GM18505 (cell line): Measurements from ENCODE around the gene PPP1R13B.

ENCODE experiments used
- ATAC-seq: cut with Tn5 transposase; IDR thresholded peaks from one replicate; pipeline ENCODE4 v1.9.1; 2021; ENCODE audit not compliant: unreplicated experiment
- POLR2A ChIP-seq: IDR thresholded peaks from 4 replicates; pipeline ENCODE4 v1.6.1; 2011; ENCODE audit warnings: borderline replicate concordance; ENCODE audit not compliant: insufficient read depth, insufficient read length; ENCODE audit errors: extremely low read depth

Gene PPP1R13B

DNA sequence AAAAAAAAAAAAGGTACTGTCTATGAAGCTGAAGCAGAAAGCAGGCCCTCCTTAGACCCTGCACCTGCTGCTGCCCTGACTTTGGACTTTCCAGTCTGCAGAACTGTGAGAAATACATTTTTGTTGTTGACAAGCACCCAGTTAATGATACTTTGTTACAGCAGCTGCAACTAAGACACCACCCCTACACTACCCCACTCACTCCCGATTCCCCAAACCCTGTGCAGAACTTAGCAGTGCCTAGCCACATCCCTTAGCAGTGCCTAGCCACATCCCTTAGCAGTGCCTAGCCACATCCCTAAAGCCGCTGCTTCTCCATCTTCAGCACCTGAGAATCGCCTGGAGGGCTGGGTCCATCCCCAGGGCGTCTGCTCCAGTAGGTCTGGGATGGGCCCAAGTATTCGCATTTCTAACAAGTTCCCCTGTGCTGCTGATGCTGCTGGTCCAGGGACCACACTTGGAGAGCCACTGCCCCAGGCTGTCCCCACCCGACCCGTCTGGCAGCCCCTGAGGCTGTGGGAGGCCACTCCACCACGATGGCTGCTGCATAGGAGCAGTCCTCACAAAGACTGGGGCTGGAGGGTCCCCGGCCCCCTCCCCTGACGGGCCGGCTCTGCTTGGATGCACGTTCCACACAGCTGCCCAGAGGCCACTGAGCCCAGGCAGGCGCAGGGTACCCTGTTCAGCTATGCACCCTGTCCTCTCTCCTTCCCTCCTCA lies 10.8 kb upstream of the PPP1R13B start:
- TF ChIP-seq POLR2A: no peak
- no peak for ATAC-seq

DNA sequence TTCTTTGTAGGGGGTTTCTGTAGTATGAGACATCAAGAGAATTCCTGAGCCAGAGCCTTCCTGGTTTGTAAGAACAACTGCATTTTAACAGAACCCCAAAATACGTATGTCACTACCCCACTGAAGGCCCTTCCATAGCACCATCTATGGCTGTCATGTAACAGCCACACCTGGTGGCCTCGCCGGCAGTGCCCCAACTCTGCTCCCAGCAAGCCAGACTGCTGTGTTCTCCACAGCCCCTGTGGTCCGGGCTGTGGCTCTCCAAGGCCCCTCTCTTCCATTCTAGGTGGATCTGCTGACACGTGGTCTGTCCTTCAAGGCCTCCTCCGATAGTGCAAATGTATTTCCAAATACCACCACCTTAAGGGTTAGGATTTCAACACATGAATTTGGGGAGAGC lies 9.9 kb upstream of the PPP1R13B start:
- TF ChIP-seq POLR2A: no peak

DNA sequence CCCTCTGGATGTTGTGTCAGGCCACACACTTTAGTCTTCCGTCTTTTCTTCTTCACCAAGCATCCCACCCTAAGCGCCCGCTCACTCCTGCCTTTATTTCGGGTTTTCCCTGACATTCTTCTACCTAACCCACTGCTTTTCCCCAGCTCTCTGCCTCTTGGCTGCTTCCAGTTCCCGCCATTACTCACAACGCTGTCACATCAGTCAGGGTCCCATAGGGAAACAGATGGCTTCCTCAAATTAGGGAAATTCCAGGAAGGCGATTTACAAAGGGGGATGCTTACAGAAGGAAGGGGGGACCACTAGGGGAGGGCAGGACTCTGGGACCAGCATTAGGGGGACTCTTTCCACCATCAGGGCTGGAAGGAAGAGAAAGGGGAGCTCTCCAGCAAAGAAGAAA lies 9.2 kb upstream of the PPP1R13B start:
- no peak for TF ChIP-seq POLR2A

More for the DNA sequence above, 9.9 kb upstream of the PPP1R13B start:
- no peak for ATAC-seq

DNA sequence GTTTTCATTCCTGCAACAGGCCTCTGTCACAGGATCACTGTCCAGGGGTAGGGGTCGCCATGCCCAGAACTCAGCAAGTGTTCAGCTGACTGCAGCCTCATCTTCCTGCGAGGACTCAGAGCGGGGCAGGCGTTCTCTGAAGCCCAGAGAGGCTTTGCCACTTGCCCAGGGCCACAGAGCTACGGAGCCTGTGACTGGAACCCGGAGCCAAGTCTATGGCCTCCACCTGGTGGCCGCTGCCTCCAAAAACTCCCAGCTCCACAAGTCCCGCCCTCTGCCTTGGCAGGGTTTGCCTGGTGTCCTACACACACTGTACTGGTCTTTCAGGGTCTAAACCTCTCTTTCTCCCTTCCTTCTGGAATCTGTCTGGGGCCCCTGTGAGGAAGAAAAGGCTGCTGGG lies 8.7 kb upstream of the PPP1R13B start:
- no peak for ATAC-seq
- TF ChIP-seq POLR2A: no peak

More for the DNA sequence above, 9.2 kb upstream of the PPP1R13B start:
- ATAC-seq: no peak

DNA sequence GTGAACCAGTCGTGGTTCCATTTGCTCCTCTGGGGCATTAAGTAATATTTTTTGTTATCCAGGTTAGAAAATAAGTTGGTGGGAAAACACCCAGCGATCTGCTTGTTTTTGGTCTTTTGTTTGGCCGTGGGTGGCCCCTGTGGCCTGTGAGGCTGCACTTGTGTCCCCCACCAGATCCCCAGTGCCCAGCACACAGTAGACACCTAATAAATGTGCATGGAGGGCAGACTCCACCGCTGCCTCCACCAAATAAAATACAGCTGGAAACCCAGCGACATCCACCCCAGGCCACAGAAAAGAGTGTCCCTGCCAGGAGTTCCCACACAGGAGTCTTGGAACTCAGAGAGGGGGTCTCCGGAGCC lies 8.3 kb upstream of the PPP1R13B start:
- no peak for TF ChIP-seq POLR2A
- no peak for ATAC-seq

DNA sequence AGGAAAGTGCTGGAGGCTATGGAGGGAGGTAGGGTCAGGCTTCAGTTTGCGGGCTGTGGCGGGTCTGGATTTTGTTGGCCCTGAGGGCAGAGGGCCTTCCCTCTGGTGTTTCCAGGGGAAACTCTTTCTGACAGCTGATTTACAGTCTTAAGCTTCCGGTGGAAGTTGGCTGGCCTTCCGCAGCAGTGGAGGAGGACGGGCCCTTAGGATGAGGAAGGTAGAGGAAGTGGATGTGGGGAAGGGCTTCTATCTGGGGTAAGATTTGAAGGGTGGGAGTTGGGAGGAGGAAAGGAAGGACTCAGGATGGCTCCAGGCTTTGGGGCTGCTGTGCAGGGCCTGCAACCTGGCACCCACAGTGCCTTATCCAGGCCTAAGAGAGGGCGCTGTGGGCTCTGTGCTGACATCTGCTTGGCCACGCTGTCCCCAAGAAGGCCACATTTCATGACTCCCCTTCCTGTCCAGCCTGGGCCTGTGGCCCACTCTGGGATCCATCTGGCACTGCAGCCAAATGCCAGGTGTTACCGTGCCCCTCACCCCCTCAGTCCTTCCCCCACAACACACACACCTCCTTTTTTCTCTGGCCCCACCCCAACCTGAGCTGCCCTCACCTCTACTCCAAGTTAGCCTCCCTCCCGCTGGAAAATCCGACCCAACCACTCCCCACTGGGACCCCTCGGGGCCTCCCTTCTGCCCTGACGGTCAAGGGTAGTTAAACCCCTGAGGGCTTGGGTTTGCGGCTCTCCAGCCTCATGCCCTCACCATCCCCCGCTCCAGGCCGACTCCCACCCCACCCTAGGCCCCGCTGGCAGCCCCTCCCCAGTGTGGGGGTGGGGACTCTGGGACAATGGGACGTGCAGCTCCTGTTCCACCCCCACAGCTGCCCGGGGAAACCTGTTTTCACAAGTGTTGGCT lies 7.7 kb upstream of the PPP1R13B start:
- no peak for TF ChIP-seq POLR2A
- ATAC-seq: no peak

DNA sequence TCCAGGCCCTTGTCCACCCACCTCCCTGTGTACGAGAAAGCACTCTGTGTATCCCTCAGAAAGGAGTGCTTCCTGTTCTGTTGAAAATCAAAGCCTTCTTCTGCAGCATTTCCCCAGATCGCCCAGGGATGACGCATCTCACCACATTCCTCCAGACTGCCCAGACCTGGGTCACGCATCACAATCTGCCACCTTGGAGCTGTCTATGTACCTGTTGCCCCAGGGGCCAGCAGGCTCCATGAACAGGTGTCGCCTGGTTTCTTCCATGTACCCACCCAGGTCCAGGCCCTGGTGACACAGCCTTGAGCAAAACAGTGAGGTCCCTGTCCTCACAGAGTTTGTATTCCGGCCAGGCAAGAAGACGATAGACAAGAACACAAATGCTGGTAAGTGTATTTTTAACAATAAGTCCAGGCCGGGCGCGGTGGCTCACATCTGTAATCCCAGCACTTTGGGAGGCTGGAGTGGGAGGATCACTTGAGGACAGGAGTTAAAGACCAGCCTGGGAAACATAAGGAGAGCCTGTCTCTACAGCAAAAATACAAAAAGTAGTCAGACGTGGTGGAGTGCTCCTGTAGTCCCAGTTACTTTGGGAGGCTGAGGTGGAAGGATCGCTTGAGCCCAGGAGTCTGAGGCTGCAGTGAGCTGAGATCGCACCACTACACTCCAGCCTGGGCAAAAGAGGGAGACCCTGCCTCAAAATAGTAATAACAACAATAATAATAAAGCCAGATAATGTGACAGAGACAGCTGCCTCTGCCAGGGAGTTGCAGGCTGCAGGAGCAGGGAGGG lies 6.8 kb upstream of the PPP1R13B start:
- no peak for TF ChIP-seq POLR2A
- no peak for ATAC-seq

DNA sequence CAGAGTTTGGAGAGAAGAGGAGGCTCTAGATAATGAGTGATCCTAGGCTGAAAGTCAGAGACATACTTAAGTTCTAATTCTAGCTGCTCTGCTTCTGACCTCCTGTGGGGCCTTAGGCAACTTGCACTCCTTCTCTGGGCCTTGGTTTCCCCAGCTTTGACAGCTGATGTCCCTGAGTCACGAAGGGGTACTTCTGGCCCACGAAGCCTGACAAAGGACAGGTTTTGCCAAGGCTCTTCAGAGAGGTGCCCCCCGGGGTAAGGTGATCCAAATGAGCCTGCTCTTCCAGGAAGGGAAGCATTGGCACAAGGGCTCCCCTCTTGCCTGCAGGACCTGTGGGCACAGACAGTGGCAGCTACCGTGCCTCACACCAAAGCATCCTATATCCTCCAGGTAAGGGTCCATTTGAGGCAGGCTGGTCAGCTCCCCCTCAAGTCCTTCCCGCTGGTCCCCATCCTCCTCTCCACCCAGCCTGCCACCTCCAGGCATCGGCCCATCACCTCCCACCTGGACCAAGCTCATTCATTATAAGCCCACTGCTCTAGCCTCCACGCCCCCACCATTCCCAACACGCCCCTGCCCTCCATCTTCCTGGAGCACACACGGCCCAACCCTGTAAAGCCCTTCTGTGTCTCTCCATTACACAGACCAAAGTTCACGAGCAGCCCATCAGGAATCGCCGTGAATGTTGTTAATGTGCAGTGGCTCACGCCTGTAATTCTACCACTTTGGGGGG lies 1.9 kb upstream of the PPP1R13B start:
- no peak for TF ChIP-seq POLR2A
- ATAC-seq: no peak

DNA sequence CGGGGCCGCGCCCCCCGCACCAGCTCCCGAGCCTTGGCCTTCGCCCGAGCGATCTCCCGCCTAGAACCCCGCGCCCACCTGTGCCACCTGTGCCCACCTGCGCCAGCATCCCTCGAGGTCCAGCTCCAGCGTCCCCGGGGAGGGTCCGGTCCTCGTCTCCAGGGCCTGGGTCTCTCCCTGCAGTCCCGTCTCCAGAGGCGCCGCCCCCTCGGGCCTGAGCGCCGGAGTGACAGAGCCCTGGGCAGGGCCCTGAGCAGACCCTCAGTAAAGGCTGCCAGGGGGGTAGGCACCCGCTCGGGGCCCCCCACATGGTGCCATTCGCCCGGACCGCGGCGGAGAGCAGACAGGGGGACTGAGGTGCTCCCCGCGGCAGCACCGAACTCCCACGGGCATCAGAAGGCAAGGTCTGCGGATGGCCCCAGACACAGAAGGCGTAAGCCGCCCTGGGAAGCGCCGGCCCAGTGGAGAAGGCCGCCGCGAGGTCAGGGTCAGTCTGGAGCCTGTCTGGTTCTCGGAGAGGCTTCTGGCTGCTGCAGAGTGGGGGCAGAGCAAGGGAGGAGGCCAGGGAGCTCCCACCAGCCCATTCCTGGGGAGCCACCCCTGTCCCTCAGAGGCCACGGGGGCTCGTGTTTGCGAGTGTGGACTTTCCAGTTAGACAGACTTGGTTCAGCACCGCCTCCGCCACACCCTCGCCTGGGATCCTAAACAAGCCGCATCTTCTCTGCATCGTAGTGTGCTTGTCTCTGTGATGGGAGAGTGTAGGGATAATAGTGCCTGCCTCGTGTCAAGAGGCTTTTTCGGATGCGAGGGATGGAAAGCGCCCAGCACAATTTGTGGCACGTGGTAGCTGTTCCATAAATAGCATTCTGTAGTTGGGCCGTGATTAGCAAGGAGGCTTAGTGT lies 1.1 kb upstream of the PPP1R13B start:
- no peak for ATAC-seq
- no peak for TF ChIP-seq POLR2A

DNA sequence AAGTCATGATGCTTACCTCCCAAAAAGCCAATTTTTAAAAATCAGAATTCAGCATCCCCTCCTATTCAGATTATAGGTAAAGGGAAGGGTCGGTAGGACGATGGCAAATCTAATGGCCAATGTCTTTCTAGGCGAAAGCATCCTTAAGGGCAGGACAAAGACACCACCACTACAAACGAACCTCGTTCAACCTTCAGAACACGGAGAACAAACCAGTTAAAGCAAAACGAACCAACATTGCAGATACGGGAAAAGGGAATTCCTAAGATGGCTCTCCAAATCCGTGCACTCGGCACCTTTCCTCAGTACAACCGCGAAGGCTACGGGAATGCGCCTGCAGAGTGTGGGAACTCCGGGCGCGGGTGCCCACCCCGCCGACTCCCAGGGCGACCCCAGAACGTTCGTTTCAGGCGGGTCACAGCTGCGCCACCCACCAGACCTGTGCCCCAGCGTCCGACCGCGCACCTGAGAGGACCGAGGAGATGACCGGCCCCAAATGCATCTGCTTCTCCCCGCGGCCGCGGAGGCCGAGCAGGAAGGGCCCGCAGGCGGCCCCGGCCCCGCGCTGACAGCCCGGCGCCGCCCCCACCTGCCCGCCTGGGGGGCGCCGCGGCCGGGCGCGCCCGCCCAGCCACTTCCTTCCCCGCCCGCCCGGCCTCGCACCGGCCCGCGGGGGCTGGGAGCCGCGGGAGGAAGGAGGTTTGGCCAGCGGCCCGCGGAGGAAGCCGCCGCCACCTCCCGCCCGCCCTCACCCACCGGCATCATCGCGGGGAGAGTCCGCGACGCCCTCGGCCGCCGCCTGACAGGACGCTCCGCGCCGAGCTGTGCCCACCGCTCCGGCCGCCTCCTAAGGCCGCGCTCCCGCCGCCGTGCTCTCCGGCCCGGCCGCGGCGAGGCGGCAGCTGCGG lies 578 bp downstream of the PPP1R13B start:
- TF ChIP-seq POLR2A: no peak
- ATAC-seq: peak; percentile 42

DNA sequence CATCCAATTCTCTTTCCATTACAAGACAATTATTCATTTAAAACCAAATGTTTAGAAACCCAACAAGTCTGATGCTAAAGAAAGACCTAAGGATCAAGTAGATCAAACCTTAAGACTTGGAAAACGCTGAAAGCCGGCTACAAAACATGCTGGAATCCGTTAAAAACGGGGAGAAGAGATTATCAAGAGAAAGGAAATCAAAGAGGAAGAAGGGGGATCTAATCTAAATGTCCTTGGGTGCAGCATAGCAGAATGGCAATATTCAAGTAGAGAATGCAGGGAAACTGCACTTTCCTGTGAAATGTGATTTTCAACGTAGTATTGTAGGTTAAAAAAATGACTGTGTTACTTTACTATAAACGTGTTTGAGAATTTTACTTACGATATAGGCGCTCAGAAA lies 1.3 kb downstream of the PPP1R13B start:
- no peak for TF ChIP-seq POLR2A
- ATAC-seq: no peak
